Kidney glomerular epithelial cell (primary cell): ENCODE data around the gene NUDT1.
"Not testable (repeated sequence)": the region's sequence is repeated elsewhere in the genome, so short reads cannot be mapped to it uniquely, and the experiment has no call there.

Experiments used
- DNase-seq: peaks from one replicate; lab custom pipeline; 2025; lab: John Stamatoyannopoulos, UW

NUDT1 gene

DNA sequence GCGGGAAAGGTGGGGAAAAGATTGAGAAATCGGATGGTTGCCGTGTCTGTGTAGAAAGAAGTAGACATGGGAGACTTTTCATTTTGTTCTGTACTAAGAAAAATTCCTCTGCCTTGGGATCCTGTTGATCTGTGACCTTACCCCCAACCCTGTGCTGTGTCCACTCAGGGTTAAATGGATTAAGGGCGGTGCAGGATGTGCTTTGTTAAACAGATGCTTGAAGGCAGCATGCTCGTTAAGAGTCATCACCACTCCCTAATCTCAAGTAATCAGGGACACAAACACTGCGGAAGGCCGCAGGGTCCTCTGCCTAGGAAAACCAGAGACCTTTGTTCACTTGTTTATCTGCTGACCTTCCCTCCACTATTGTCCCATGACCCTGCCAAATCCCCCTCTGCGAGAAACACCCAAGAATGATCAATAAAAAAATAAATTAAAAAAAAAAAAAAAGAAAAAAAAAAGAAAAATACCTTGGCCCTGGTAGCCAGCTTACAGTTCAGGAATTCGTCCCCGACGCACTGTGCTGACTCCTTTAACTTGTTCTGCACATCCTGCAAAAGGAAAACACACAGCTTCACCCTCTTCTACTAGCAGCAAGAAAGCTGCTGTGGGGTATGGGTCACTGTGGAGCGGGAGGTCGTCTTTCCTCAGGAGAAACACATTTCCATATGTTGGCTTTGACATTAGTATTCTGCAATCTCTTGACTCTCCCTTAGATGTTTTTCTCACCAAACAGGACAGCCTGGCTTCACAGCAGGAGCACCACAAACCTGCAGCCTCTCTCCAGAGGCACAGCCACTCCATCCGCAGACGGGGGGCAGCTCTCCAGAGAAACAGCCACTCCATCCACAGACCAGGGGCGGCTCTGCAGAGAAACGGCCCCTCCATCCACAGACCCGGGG is 27.3 kb downstream of the NUDT1 start:
- not testable (repeated sequence) for DNase-seq

DNA sequence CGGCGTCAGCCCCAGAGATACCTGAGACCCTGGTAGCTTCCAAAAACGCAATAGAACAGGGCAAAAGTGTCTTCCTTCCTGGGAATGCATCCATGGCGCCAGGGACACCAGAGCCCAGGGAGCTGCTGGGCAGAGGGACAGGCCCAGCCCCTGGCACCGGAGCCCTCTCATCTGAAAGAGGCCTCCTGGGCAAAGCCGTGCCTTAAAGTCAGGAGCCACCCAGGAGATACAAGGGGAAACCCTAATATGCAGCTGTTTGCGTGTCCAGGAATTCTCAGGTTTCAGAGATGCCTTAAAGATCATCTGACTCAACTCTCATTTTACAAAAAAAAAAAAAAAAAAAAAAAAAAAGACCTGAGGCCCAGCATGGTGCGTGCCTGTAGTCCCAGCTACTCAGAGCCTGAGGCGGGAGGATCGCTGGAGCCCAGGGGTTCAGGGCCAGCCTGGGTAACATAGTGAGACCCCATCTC is 28.0 kb downstream of the NUDT1 start:
- no peak for DNase-seq

DNA sequence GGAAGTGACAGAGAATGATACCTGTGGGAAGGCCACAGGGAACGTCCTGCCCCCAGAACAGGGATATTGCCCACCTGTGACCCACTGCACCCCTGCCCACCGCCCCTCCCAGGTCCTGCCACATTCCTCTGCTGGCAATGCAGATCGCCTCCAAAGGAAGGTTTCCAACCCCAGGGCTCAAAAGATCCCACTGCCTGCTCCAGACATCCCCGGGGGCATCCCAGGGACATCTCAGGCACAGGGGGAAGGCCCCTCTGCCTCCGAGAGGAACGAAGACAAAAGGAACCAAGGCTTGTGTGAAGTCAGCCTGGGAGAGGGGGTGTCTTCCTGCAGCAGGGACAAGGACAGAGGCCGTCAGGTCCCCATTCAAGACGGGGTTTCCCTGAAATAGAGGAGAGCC is 28.5 kb downstream of the NUDT1 start:
- DNase-seq = no peak

DNA sequence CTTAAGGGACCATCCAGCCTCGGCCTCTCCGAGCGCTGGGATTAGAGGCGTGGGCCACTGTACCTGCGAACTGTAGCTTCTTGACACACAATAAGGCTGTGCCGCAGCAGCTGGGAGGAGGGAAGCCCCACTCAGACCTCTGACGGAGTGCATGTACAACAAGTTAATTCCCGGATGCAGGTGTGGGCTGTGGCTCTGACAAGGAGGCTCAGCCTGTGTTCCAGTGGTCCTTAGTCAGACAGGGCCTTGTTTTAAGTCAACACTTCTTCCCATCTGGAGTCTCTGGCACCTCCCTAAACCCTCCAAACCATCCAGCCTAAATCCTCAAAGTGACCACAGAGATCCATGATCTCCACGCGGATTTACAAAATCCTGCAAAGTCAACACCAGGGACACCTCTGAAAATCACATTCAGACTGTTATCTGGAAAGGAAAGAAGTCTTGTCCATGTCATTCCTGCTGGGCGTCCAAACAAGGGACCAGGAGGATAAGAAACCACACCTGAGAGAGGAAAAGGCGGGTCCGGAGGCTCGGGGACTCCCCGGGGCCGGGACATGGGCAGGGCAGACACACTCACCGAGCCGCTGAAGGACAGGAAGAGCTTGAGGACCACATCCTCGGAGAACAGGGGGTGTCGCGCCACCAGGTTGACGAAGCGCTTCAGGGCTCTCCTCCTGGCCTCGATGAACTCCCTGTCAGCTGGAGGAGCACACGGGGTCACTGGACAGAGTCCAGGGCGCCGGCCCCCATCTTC is 29.4 kb downstream of the NUDT1 start:
- DNase-seq = no peak

DNA sequence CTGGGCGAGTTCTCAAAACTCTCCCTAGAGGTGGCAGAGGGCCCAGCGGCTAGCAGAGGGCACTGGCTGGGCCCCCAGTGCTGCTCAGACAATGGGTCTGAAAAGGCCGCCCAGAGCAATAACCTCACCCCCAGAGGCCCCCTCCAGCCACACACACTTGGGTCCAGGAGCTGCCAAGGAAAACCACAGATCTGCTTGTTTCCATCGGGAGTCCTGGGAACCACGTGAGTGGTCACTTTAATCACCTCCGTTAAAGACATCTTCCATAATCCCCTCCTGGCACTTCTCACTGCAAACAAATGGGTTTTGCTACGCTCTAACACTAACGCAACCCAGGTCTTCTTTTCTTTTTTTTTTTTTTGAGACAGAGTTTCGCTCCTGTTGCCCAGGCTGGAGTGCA is 30.0 kb downstream of the NUDT1 start:
- no peak for DNase-seq

DNA sequence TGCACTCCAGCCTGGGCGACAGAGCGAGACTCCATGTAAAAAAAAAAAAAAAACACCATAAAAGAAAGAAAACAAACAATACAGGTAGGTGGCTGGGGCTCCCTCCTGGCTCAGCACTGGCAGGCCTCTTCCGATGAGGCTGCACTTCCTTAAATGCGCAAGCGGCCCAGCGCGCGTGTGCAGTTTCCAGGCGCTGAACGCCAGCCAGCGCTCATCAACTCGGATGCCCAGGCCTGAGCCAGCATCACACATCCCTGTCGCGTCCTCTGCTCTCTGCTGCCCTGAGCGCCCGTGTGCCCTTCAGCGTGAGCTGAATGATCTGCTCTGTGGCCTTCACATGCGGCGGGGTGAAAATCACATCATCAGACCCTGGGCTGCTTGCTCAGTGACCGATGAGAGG is 31.8 kb downstream of the NUDT1 start:
- no peak for DNase-seq

DNA sequence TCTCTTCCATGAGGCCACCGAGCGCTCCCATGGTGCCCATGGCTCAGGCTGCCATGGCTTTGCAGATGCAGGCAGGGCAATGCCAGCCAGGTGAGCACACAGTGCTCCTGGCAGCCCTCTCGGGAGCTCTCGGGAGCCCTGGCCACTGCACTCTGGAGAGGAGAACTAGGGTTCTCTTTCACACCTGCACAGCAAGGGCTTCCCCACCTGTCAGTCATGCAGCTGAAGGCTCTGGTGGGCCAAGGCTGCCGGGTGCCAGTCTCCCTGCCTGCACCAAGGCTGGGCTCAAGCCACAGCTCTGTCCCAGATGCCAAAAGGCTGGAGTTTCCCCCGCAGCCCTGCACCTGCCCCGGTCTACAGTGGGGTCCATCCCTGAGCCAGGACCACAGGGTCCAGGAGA is 32.6 kb downstream of the NUDT1 start:
- no peak for DNase-seq

DNA sequence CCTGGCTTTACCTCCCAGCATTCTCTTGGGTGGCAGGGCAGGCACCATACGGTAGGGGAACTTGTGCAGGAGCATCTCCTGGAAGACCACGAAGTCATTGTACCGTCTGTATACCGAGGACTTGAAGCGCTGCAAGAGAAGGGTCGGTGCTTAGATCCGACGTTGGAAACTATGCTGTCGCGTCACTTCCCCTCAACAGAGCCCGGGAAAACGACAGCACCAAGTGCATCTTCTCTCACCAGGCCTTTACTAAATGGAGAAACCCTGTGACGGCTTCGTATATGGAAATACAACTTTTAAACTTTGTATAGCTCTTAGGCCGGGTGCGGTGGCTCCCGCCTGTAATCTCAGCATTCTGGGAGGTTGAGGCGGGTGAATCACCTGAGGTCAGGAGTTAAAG is 33.1 kb downstream of the NUDT1 start:
- DNase-seq = no peak

DNA sequence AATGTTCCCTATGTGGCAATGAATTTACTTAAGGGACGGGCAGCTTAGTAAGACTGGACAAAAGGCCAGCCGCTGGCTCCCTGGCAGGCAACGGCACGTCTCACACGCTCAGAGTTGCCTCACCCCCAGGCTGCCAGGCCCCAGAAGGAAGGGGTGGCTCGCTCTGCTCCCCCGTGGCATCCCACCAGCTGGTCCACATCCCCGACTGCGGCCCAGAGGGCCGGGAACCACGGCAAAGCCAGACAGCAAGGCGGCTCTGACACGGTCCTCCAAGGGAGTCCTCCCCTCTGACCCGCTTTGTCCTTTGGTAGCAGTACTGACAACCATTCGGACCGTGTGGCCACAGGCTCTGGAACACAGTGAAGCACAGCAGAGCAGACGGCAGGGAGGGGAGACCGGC is 34.1 kb downstream of the NUDT1 start:
- DNase-seq = no peak

DNA sequence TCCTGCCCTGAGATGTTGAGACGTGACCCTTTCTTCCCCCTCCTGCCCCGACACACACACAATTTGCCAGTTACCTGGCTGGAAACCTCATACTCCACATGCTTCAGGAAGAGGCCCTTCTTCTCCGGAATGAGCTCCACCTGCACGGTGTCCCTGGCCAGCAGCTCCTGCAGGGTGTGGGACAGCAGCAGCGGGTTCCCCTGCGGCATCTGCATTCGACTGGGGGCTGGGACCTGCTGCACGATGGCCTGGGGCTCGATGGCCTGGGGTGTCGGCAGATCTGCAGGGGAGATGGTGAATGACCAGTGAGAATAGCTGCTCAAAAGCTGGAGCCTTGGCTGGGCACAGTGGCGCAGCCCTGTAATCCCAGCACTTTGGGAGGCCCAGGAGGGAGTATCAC is 36.0 kb downstream of the NUDT1 start:
- no peak for DNase-seq

DNA sequence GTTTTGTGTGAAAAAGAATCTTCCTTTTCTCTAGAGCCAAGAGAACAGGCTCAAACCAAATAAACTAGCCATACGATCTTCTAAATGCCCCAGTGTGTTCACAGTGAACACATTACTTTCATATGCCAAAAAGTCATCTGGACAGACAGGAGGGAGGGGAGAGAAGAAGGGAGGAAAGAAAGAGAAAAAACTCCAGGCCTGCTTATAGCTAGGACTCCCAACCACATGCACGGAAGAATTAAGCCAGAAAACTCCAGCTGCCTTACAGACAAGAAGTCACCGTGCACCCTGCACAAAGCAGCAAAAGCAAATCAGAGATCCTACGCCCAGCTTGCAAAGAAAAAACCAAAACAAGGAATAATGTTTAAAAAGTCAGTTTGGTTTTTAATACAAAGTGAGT is 37.9 kb downstream of the NUDT1 start:
- no peak for DNase-seq

DNA sequence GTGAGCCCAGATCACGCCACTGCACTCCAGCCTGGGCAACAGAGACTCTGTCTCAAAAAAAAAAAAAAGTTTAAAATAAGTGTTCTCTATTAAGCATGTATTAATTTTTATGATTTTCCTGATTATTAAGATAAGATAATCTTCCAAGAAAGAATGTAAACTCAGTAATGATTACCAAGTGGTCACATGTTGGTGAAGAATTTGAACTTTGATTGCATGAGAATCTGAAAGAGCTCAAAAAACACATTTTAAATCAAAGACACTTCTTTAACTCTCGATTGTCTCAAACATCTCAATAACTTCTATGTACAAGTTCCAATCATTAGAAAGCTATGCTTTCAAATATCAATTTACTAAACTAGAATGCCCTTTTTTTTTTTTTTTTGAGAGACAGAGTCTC is 38.4 kb downstream of the NUDT1 start:
- DNase-seq = no peak

DNA sequence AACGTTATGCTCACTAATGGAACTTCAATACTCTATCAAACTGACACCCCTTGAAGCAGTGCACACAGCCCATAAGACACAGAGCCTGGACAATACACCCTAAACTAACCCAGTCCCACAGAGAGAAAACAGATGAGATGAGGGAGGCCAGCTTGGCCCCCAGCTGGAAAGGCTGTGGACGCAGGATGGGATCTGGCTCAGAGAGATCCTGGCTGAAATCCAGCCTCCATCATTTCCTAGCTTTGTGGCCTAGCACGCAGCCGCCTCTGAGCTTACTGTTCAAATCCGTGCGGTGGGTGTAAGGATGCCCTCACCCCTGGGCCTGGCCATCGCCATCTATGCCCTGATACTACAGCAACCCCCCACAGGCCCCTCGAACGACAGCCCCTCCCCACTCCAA is 39.5 kb downstream of the NUDT1 start:
- DNase-seq = no peak

DNA sequence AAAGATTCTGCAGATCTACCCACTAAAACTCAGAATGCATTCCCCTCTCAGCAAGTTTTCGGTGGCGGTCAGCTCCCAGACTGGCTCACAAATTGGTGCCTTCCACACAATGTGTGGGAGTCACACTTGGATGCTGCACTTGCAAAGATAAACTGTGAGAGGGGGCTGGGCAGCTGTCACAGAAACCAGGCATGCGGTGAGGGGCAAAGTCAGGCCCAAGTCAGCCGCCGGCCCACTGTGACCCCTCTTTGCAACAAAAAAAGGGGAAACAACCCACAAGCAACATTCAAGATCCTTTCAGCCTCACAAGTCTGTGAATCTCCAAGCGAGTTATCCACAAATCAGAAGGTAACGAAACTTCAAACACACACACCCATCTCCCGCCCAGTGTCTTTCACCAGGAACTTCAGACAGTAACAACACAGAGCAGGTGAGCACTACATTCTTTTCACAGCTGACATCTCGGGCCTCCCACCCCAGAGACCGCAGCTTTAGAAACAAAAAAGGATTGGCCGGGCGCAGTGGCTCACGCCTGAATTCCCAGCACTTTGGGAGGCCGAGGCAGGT is 40.2 kb downstream of the NUDT1 start:
- DNase-seq = peak; percentile 40

DNA sequence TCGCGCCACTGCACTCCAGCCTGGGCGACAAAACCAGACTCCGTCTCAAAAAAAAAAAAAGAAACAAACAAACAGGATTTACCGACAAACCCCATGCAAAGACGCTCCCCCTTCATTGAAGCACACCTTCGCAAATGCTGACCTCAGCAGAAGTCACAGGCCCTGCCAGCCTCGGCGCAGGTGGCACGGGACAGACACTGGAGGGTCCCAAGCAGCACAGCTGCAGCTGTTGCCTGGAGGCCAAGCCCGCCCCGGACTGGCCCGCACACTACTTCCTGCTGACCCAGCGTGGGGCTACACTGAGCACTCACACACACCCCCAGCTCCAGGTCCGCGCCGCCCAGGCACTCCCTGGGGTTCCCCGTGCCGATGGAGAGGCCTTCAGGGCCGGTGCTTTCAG is 41.0 kb downstream of the NUDT1 start:
- no peak for DNase-seq

DNA sequence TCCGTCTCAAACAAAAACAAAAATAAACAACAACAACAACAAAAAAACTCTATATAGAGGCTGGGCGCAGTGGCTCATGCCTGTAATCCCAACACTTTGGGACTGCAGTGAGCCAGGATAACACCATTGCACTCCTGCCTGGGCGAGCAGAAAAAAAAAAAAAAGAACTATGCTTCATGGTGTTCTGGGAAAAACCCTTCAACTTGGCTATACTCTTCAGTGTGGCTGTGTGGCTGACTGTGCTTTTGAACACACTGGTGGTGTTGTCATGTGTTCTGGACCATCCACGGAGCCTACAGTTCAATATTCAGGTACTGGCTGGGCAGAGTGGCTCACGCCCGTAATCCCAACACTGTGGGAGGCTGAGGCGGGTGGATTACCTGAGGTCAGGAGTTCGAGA is 45.7 kb downstream of the NUDT1 start:
- DNase-seq = no peak

DNA sequence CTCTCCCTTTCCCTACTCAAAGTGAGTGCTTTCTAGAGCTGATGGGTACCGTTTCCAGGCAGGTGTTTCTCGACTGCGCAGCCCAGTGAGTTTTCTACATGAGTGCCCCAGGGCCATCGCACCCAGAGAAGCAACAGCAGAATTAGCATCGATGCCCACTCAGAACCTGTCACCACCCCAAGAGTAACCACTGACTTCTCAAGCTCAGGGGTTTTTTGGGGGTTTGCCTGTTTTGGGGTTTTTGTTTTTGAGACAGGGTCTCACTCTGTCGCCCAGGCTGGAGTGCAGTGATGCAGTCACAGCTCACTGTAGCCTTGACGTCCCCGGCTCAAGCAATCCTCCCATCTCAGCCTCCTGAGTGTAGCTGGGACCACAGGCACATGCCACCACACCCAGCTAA is 46.5 kb downstream of the NUDT1 start:
- DNase-seq = no peak

DNA sequence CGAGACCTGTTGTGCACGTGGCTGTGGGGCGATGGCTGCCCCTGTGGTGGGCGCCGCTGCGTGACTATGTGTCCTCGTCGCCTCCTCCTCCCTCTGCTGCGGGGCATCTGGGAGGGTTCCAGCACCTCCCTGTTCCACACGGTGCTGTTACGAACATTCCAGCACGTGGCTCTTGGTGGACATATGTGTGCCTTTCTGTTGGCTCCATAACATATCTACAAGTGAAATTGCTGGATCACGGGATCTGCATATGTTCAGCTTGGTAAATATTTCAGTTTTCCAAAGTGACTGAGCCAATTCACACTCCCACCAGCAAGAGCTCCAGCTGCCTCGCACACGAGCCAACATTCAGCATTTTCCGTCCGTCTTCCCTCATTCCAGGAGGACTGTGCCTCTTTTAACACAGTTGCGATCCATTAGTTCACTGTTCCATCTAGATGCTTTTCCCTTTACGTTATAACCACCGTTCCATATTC is 47.1 kb downstream of the NUDT1 start:
- no peak for DNase-seq

DNA sequence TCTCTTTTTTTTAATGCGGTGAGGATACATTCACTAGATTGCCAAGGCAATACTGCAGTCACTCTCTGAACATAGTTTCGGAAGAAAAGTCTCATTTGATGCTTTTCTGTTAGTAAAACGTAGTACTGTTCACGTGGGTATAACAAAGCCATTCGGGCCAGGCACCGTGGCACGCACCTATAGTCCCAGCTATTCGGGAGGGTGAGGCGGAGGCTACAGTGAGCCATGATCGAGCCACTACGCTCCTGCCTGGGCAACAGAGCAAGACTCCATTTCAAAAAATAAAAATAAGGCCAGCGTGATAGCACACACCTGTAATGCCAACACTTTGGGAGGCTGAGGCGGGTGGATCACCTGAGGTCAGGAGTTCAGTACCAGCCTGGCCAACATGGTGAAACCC is 47.6 kb downstream of the NUDT1 start:
- DNase-seq = no peak

DNA sequence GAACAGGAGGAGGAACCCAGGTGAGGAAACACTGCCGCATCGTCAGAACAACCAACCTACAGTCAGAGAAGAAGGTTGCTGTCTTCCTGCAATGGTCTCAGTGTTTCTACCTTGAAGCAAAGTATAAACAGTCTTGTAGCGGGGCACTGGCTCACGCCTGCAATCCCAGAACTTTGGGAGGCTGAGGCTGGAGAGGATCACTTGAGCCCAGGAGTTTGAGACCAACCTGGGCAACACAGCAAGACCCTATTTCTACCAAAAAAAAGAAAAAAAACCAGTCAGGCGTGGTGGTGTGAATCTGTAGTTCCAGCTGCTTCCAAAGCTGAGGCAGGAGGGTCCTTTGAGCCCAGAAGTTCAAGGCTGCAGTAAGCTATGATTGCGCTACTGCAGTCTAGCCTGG is 48.9 kb downstream of the NUDT1 start:
- DNase-seq = no peak

DNA sequence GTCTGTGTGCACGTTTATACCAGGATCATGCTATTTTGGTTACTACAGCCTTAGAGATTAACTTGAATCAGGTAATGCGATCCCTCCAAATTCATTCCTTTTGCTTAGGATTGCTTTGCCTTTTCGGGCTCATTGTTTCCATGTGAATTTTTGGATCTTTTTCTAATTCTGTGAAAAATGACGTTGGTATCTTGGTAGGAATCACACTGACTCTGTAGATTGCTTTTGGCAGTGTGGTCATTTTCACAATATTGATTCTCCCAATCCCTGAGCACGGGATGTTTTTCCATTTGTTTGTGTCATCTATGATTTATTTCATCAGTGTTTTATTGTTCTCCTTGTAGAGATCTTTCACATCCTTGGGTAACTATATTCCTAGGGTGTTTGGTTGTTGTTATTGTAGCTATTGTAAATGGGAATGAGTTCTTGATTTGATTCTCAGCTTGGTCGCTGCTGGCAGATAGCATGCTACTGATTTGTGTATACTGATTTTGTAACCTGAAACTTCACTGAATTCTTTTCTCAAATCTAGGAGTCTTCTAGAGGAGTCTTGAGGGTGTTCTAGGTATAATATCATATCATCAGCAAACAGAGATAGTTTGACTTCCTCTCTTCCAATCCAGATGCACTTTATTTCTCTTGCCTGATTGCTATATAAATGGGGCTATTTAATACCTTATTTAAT is 54.1 kb downstream of the NUDT1 start:
- DNase-seq = no peak

DNA sequence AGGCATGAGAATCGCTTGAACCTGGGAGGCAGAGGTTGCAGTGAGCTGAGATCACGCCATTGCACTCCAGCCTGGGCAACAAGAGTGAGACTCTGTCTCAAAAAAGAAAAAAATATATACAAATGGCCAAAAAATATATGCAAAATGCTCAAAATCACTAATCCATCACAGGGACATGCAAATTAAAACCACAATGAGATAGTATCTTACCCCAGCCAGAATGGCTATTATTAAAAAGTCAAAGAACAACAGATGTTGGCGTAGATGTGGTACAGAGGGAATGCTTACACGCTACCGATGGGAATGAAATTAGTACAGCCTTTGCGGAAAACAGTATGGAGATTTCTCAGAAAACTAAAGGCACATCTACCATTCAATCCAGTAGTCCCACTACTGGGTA is 54.8 kb downstream of the NUDT1 start:
- no peak for DNase-seq
